ENCODE results near the gene TMEM147. TPM values are rescaled to one million over a fixed set of nuclear protein-coding genes. Genes with fewer than 3 reads are reported as not detected.

TMEM147 gene
- 100 to 1,000 TPM in 1 of 4 donors, 10 to 100 TPM in 3; 34.6 to 111 (median 50.0) TPM for total RNA-seq

GRCh38 chr19:35545001-35545854, at the start of gene TMEM147:
Gene TMEM147 (plus strand): TSS chr19:35545626. CDS start chr19:35545740, 114 bp downstream.
- H3K9me3 ChIP-seq: no peaks in the 10 kb centered on the region
- H3K27me3 ChIP-seq: no peaks in the 10 kb centered on the region
- H3K36me3 ChIP-seq: no peaks in the 10 kb centered on the region
- peak within 1 kb of the TSS; percentile 66 to 77 for H3K4me3 ChIP-seq
- peak; percentile 91 to 93 for DNase-seq
- H3K4me1 ChIP-seq: peaks cover 0 to 15% of the 10 kb centered on the region in 2 donors
- intact Hi-C loops (cut with DNase I; ENCODE audit: low total_unique reads): loop anchor here (10.0 kb wide), 1 partner anchor 170 kb away; the partner anchor contains the start of gene KMT2B
- TF ChIP-seq CTCF (IDR thresholded peaks at IDR 0.05) (peak in 1 of 4 experiments; percentile 37), POLR2A (IDR thresholded peaks at IDR 0.05) (peak; percentile 27 to 62)
- peak within 1 kb of the TSS; percentile 62 to 82 for H3K27ac ChIP-seq

GRCh38 chr19:35497406-35497805, 48.0 kb upstream of the TMEM147 start:
- intact Hi-C loops (cut with DNase I; ENCODE audit: low total_unique reads): no loop called here
- Histone ChIP-seq H3K9me3 (no peaks in the 10 kb centered on the region), H3K4me3 (no peak overlapping the region), H3K36me3 (no peaks in the 10 kb centered on the region), H3K4me1 (no peaks in the 10 kb centered on the region), H3K27ac (no peak overlapping the region), H3K27me3 (no peaks in the 10 kb centered on the region)
- no peak for TF ChIP-seq CTCF (IDR thresholded peaks at IDR 0.05)
- TF ChIP-seq POLR2A (IDR thresholded peaks at IDR 0.05): no peak
- no peak for DNase-seq

GRCh38 chr19:35498220-35498619, 47.2 kb upstream of the TMEM147 start:
- intact Hi-C loops (cut with DNase I; ENCODE audit: low total_unique reads): no loop called here
- no peaks in the 10 kb centered on the region for H3K36me3 ChIP-seq
- no peak overlapping the region for H3K27ac ChIP-seq
- no peak for TF ChIP-seq POLR2A (IDR thresholded peaks at IDR 0.05)
- TF ChIP-seq CTCF (IDR thresholded peaks at IDR 0.05): no peak
- H3K27me3 ChIP-seq: no peaks in the 10 kb centered on the region
- no peak for DNase-seq
- H3K9me3 ChIP-seq: no peaks in the 10 kb centered on the region
- no peak overlapping the region for H3K4me3 ChIP-seq
- no peaks in the 10 kb centered on the region for H3K4me1 ChIP-seq

- H3K36me3 ChIP-seq: no peaks in the 10 kb centered on the region
- no peak for TF ChIP-seq CTCF (IDR thresholded peaks at IDR 0.05)
- no peak for TF ChIP-seq POLR2A (IDR thresholded peaks at IDR 0.05)
- H3K9me3 ChIP-seq: no peaks in the 10 kb centered on the region
- H3K27ac ChIP-seq: no peak overlapping the region
- intact Hi-C loops (cut with DNase I; ENCODE audit: low total_unique reads): no loop called here
- H3K4me3 ChIP-seq: no peak overlapping the region
- no peaks in the 10 kb centered on the region for H3K4me1 ChIP-seq
- no peak for DNase-seq
- H3K27me3 ChIP-seq: no peaks in the 10 kb centered on the region
Observed at GRCh38 chr19:35498984-35499527, 46.4 kb upstream of the TMEM147 start.

GRCh38 chr19:35500611-35501010, 44.8 kb upstream of the TMEM147 start:
- Histone ChIP-seq H3K27ac (no peak overlapping the region), H3K27me3 (no peaks in the 10 kb centered on the region), H3K4me3 (no peak overlapping the region), H3K4me1 (no peaks in the 10 kb centered on the region), H3K9me3 (no peaks in the 10 kb centered on the region), H3K36me3 (no peaks in the 10 kb centered on the region)
- intact Hi-C loops (cut with DNase I; ENCODE audit: low total_unique reads): no loop called here
- TF ChIP-seq CTCF (IDR thresholded peaks at IDR 0.05) (no peak), POLR2A (IDR thresholded peaks at IDR 0.05) (no peak)
- DNase-seq: no peak

All from uterus (tissue), 4 donors.